ENCODE measurements around the gene EFHC2. TPM values are rescaled to one million over a fixed set of nuclear protein-coding genes. Genes with fewer than 3 reads are reported as not detected.

Gene EFHC2
- total RNA-seq, 1 donor from 2014 or later = 0.17 TPM

GRCh38 chrX:44330227-44330626 lies 13.2 kb downstream of the EFHC2 start:
- Histone ChIP-seq H3K27ac (no peak overlapping the region), H3K27me3 (no peaks in the 10 kb centered on the region), H3K9me3 (no peaks in the 10 kb centered on the region), H3K4me1 (no peaks in the 10 kb centered on the region), H3K4me3 (no peak overlapping the region), H3K36me3 (no peaks in the 10 kb centered on the region)
- DNase-seq = no peak
- no peak for ATAC-seq
- intact Hi-C loops (cut with DNase I) = no loop called here
- no peak for TF ChIP-seq CTCF (IDR thresholded peaks at IDR 0.05)

- Histone ChIP-seq H3K27ac (no peak overlapping the region), H3K36me3 (no peaks in the 10 kb centered on the region), H3K4me3 (no peak overlapping the region), H3K9me3 (no peaks in the 10 kb centered on the region), H3K4me1 (no peaks in the 10 kb centered on the region), H3K27me3 (no peaks in the 10 kb centered on the region)
- intact Hi-C loops (cut with DNase I) = no loop called here
- ATAC-seq = no peak
- no peak for TF ChIP-seq CTCF (IDR thresholded peaks at IDR 0.05)
- no peak for DNase-seq
These were observed 23.9 kb downstream of the EFHC2 start for GRCh38 chrX:44319550-44319949.

- no peaks in the 10 kb centered on the region for H3K9me3 ChIP-seq
- no peaks in the 10 kb centered on the region for H3K4me1 ChIP-seq
- no peak for DNase-seq
- intact Hi-C loops (cut with DNase I) = no loop called here
- no peak overlapping the region for H3K4me3 ChIP-seq
- H3K36me3 ChIP-seq = no peaks in the 10 kb centered on the region
- H3K27ac ChIP-seq = no peak overlapping the region
- ATAC-seq = no peak
- no peak for TF ChIP-seq CTCF (IDR thresholded peaks at IDR 0.05)
- no peaks in the 10 kb centered on the region for H3K27me3 ChIP-seq
These were observed 26.3 kb downstream of the EFHC2 start for GRCh38 chrX:44317181-44317580.

GRCh38 chrX:44314808-44315207 lies 28.7 kb downstream of the EFHC2 start:
- Histone ChIP-seq H3K4me1 (no peaks in the 10 kb centered on the region), H3K27ac (no peak overlapping the region), H3K27me3 (no peaks in the 10 kb centered on the region), H3K4me3 (no peak overlapping the region), H3K9me3 (no peaks in the 10 kb centered on the region), H3K36me3 (no peaks in the 10 kb centered on the region)
- DNase-seq (no peak), ATAC-seq (no peak)
- intact Hi-C loops (cut with DNase I) = no loop called here
- no peak for TF ChIP-seq CTCF (IDR thresholded peaks at IDR 0.05)

GRCh38 chrX:44314259-44314734 lies 29.2 kb downstream of the EFHC2 start:
- no peak for DNase-seq
- Histone ChIP-seq H3K27ac (no peak overlapping the region), H3K27me3 (no peaks in the 10 kb centered on the region), H3K36me3 (no peaks in the 10 kb centered on the region), H3K4me1 (no peaks in the 10 kb centered on the region), H3K4me3 (no peak overlapping the region), H3K9me3 (no peaks in the 10 kb centered on the region)
- ATAC-seq = peak; percentile 67
- TF ChIP-seq CTCF (IDR thresholded peaks at IDR 0.05) = no peak
- intact Hi-C loops (cut with DNase I) = no loop called here

- Histone ChIP-seq H3K27ac (no peak overlapping the region), H3K9me3 (no peaks in the 10 kb centered on the region), H3K4me3 (no peak overlapping the region), H3K36me3 (no peaks in the 10 kb centered on the region), H3K4me1 (no peaks in the 10 kb centered on the region), H3K27me3 (no peaks in the 10 kb centered on the region)
- intact Hi-C loops (cut with DNase I) = no loop called here
- no peak for TF ChIP-seq CTCF (IDR thresholded peaks at IDR 0.05)
- ATAC-seq = no peak
- DNase-seq = no peak
These were observed 31.1 kb downstream of the EFHC2 start for GRCh38 chrX:44312421-44312820.

Data from upper lobe of right lung (tissue), 1 donor.